Esophagus (tissue), 2 donors: Measurements from ENCODE around the gene CACNA1A. TPM values are rescaled to one million over a fixed set of nuclear protein-coding genes. Genes with fewer than 3 reads are reported as not detected.
"Not testable (repeated sequence)": the region's sequence is repeated elsewhere in the genome, so short reads cannot be mapped to it uniquely, and the experiment has no call there.

Source experiments
- H3K27ac ChIP-seq, 2 donors: one replicate each; pipeline ENCODE4 v1.5.1; 2013; ENCODE audit warnings: low read depth in 2 of 2, mild to moderate bottlenecking in 2 of 2, inconsistent platforms in 1 of 2, low read length in 1 of 2, moderate library complexity in 1 of 2
- H3K27me3 ChIP-seq, 2 donors: one replicate each; pipeline ENCODE4 v1.6.1; 2013; ENCODE audit warnings: low read length in 2 of 2, control low read depth in 1 of 2, mild to moderate bottlenecking in 1 of 2; ENCODE audit not compliant: insufficient read depth in 2 of 2, control insufficient read depth in 1 of 2
- H3K36me3 ChIP-seq, 2 donors: one replicate each; pipeline ENCODE4 v1.6.1; 2013; ENCODE audit warnings: low read length in 1 of 2; ENCODE audit not compliant: control insufficient read depth in 2 of 2, insufficient read depth in 2 of 2
- H3K4me1 ChIP-seq, 2 donors: one replicate each; pipeline ENCODE4 v1.6.1; 2013; ENCODE audit warnings: low read length in 1 of 2; ENCODE audit not compliant: control insufficient read depth in 2 of 2, insufficient read depth in 2 of 2
- H3K4me3 ChIP-seq, 2 donors: one replicate each; pipeline ENCODE4 v1.5.1; 2013; ENCODE audit warnings: low read length in 2 of 2, mild to moderate bottlenecking in 2 of 2, low read depth in 1 of 2, moderate library complexity in 1 of 2
- H3K9me3 ChIP-seq, 2 donors: one replicate each; pipeline ENCODE4 v1.6.1; 2013; ENCODE audit warnings: mild to moderate bottlenecking in 2 of 2, low read depth in 1 of 2, low read length in 1 of 2, moderate library complexity in 1 of 2; ENCODE audit not compliant: control insufficient read depth in 2 of 2, insufficient read depth in 1 of 2
- WGBS, 2 donors: extraction: QIAGEN DNeasy Blood & Tissue Kit; methylation state at CpG; one replicate each; pipeline ENCODE4 v1.1.7; 2013; 5-methylcytosine and 5-hydroxymethylcytosine counted together
- polyA plus RNA-seq, 2 donors: library from polyadenylated mRNA; stranded (reverse); fragments of 200-250 nt; gene quantifications; one replicate each; pipeline ENCODE4 v1.2.3, GENCODE V29; 2013
- donor health status: healthy with polysubstance abuse.
- donor health status: Bipolar disorder and iron deficiency.

CACNA1A gene
- polyA plus RNA-seq, 2 donors, result 0.20 to 0.33 TPM

- H3K4me1 ChIP-seq, result peaks cover 0 to 2% of the 10 kb centered on the region in 2 donors
- no peak overlapping the region for H3K4me3 ChIP-seq
- no peaks in the 10 kb centered on the region for H3K9me3 ChIP-seq
- H3K36me3 ChIP-seq, result no peaks in the 10 kb centered on the region
- peaks cover 0 to 6% of the 10 kb centered on the region in 2 donors for H3K27me3 ChIP-seq
- no peak overlapping the region for H3K27ac ChIP-seq
- 42 to 53% methylated on average over 6 of the region's 6 CpGs for WGBS, 2 donors
Observed at GRCh38 chr19:13537454-13537853, 31.2 kb upstream of the CACNA1A start.

DNA sequence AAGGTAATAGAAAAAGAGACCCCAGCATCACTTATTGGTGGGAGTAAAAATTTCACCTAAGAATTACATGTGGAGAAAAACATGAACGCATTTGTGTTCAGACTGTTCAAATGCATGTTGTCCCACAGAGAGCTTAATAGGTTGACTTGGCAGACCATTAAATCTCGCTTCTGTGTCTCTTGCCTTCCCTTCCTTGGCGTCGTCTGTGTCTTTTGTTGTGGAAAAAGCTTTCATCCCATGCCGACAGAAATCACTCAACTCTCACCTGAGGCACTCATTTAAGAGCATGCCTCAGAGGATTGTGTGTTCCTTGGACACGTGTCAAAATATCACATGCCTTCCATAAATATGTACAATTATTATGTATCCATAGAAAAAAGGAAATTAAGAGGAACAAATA, 24.4 kb upstream of the CACNA1A start:
- Histone ChIP-seq H3K27me3 (no peaks in the 10 kb centered on the region), H3K9me3 (peaks cover 0 to 3% of the 10 kb centered on the region in 2 donors), H3K36me3 (no peaks in the 10 kb centered on the region), H3K27ac (no peak overlapping the region), H3K4me1 (no peaks in the 10 kb centered on the region), H3K4me3 (no peak overlapping the region)
- 20 to 24% methylated on average over 6 of the region's 6 CpGs for WGBS, 2 donors

- WGBS, 2 donors, result 83 to 87% methylated on average over 2 of the region's 2 CpGs
- H3K9me3 ChIP-seq, H3K36me3 ChIP-seq, H3K4me1 ChIP-seq, H3K27ac ChIP-seq, H3K4me3 ChIP-seq, H3K27me3 ChIP-seq: not testable (repeated sequence)
Observed at GRCh38 chr19:13529721-13530120, 23.4 kb upstream of the CACNA1A start.

DNA sequence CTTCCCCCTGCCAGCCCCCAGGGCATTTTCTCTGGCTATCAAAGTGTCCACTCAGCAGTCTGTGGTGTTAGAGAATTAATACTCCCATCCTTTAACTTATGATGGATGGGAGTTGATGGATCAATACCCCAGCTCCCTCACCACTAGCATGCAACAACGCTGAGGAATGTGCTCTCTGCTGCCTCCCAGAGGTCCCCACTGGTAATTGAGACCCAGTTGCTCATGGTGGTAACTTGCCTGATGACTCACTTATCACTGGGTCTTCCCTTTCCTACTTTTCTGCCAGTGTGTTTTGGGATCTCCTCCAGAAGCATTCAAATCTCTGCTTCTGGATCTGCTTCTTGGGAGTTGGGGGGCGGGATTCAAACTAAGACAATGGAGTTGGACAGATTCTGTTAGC, 20.3 kb upstream of the CACNA1A start:
- WGBS, 2 donors, result 10 to 21% methylated on average over 2 of the region's 2 CpGs
- Histone ChIP-seq H3K27ac (no peak overlapping the region), H3K9me3 (peaks cover 0 to 7% of the 10 kb centered on the region in 2 donors), H3K4me3 (no peak overlapping the region), H3K27me3 (no peaks in the 10 kb centered on the region), H3K36me3 (no peaks in the 10 kb centered on the region), H3K4me1 (no peaks in the 10 kb centered on the region)

- no peaks in the 10 kb centered on the region for H3K36me3 ChIP-seq
- peaks cover 0 to 4% of the 10 kb centered on the region in 2 donors for H3K9me3 ChIP-seq
- no peak overlapping the region for H3K27ac ChIP-seq
- H3K4me3 ChIP-seq, result no peak overlapping the region
- no peaks in the 10 kb centered on the region for H3K27me3 ChIP-seq
- no peaks in the 10 kb centered on the region for H3K4me1 ChIP-seq
Observed at GRCh38 chr19:13521066-13521465, 14.8 kb upstream of the CACNA1A start.

- Histone ChIP-seq H3K27me3 (peaks cover 5 to 9% of the 10 kb centered on the region in 2 donors), H3K27ac (no peak overlapping the region), H3K4me3 (no peak overlapping the region), H3K9me3 (no peaks in the 10 kb centered on the region), H3K4me1 (no peaks in the 10 kb centered on the region), H3K36me3 (no peaks in the 10 kb centered on the region)
- 59 to 77% methylated on average over 2 of the region's 2 CpGs for WGBS, 2 donors
Observed at GRCh38 chr19:13511947-13512346, 5.7 kb upstream of the CACNA1A start.

- Histone ChIP-seq H3K27ac (no peak overlapping the region), H3K27me3 (peaks cover 8 to 18% of the 10 kb centered on the region in 2 donors), H3K4me1 (peaks cover 0 to 3% of the 10 kb centered on the region in 2 donors), H3K36me3 (no peaks in the 10 kb centered on the region), H3K4me3 (no peak overlapping the region), H3K9me3 (no peaks in the 10 kb centered on the region)
- WGBS, 2 donors, result 5 to 9% methylated on average over 20 to 22 of the region's 22 CpGs
Observed at GRCh38 chr19:13507053-13507611, 853 bp upstream of the CACNA1A start.

- Histone ChIP-seq H3K4me1 (peaks cover 0 to 3% of the 10 kb centered on the region in 2 donors), H3K27ac (no peak overlapping the region), H3K27me3 (peaks cover 6 to 18% of the 10 kb centered on the region in 2 donors), H3K4me3 (no peak overlapping the region), H3K36me3 (no peaks in the 10 kb centered on the region), H3K9me3 (no peaks in the 10 kb centered on the region)
- 2 to 3% methylated on average over 66 to 69 of the region's 69 CpGs for whole genome bisulfite sequencing, 2 donors
Observed at GRCh38 chr19:13505761-13506470, 363 bp downstream of the CACNA1A start.

DNA sequence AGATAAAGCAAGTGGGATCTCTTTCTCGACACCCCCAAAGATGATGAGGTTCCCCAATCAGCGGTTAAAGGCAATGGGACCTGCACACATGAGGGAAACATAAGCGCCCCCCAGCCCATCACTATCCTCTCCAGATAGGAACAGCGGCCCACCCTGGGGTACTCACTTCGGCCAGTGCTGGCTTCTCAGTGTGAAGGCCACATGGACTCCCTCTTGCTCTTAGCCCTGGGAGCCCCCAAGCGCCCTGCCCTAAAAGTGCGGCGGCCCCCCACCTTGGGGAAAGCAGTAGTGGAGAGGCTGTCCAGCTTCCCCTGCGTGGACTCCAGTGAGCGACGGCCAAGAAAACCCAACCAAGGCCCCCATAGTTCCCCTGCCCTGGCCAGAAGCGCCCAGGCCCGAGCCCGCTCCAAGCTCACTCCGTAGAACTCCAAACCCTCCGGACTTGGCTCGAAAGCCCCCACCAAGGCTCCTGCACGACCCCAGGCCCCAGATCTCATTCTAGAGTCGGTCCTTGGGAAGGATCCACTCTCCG, 1.0 kb downstream of the CACNA1A start:
- Histone ChIP-seq H3K4me3 (no peak overlapping the region), H3K36me3 (no peaks in the 10 kb centered on the region), H3K9me3 (no peaks in the 10 kb centered on the region), H3K27ac (no peak overlapping the region), H3K4me1 (peaks cover 0 to 3% of the 10 kb centered on the region in 2 donors), H3K27me3 (peaks cover 6 to 18% of the 10 kb centered on the region in 2 donors)
- WGBS, 2 donors, result 41 to 48% methylated on average over 19 to 20 of the region's 20 CpGs
